ENCODE data around the gene POLQ.
"Not testable (repeated sequence)": the region's sequence is repeated elsewhere in the genome, so short reads cannot be mapped to it uniquely, and the experiment has no call there.

The POLQ gene

DNA sequence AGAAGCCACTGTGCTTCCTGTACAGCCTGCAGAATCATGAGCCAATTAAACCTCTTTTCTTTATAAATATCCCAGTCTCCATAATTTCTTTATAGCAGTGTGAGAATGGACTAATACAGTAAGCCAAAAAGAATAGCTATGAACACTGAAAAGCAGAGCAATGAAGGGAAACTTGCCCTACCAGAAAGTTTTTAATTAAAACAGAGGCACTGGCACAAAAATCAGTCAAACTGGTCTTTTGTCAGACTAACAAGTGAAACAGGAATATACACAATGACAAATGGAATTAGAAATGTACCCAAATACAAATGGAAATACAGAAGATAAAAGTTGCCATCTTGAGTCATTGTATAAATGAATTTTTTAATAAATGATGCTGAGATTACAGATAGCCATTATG lies 40.5 kb downstream of the POLQ start:
- no peak for DNase-seq

DNA sequence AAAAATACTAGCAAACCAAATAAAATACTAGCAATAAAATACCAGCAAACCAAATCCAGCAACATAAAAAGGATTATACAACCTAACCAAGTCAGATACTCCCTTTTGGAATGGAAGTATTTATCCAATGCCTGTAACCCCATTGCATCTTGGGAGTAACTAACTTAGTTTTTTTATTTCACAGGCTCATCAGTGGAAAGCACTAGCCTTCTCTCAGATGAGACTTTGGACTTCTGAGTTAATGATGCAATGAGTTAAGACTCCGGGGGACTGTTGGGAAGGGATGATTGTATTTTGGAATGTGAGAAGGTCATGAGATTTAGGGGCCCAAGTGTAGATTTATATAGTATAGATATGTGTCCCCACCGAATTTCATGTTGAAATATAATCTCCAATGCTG lies 41.2 kb downstream of the POLQ start:
- DNase-seq: no peak

- DNase-seq: no peak
Measured at GRCh38 chr3:121496786-121497185, 49.0 kb downstream of the POLQ start.

- no peak for DNase-seq
Measured at GRCh38 chr3:121493431-121493830, 52.4 kb downstream of the POLQ start.

DNA sequence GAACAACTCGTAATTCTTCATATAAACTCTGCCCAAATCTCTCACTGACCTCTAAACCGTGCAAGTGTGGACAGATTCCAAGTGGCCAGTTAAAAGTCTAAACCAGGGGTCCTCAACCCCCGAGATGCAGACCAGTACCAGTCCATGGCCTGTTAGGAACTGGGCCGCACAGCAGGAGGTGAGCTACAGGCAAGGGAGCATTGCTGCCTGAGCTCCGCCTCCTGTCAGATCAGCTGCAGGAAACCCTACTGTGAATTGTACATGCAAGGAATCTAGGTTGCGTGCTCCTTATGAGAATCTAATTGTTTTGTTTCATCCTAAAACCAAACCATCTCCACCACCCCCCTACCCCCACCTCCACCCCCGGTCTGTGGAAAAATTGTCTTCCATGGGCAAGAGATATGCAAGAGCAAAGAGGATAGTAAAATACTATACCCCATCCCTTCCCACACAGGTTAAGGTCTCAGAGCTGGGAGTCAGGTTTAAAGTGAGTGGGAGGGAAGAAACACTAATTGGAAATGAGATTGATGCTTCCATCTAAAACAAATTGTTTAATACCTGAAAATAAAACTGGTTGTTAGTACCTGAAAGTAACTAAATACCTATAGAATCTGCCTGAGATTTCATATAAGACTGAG lies 54.0 kb downstream of the POLQ start:
- no peak for DNase-seq

GRCh38 chr3:121490161-121490560 lies 55.6 kb downstream of the POLQ start:
- no peak for DNase-seq

- no peak for DNase-seq
Measured at GRCh38 chr3:121488628-121489027, 57.2 kb downstream of the POLQ start.

DNA sequence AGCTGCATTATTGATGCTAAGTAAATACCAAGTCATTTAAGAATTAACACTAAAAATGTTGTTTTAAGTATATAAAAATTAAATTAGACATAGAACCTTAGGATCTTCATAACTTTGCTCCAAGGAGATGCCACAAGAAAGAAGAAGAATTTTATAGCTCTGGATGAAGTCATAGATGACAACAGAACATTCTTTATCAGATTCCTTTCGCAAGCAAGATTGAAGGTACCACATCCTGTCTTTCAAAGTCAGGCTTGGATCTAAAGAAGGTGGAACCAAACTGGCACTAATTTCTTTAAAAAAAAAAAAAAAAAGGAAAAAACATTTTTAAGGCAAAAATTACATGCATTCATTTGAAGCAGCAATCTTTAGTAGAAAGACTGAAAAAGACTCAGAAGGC lies 62.5 kb downstream of the POLQ start:
- no peak for DNase-seq

GRCh38 chr3:121482660-121483059 lies 63.1 kb downstream of the POLQ start:
- DNase-seq: no peak

DNA sequence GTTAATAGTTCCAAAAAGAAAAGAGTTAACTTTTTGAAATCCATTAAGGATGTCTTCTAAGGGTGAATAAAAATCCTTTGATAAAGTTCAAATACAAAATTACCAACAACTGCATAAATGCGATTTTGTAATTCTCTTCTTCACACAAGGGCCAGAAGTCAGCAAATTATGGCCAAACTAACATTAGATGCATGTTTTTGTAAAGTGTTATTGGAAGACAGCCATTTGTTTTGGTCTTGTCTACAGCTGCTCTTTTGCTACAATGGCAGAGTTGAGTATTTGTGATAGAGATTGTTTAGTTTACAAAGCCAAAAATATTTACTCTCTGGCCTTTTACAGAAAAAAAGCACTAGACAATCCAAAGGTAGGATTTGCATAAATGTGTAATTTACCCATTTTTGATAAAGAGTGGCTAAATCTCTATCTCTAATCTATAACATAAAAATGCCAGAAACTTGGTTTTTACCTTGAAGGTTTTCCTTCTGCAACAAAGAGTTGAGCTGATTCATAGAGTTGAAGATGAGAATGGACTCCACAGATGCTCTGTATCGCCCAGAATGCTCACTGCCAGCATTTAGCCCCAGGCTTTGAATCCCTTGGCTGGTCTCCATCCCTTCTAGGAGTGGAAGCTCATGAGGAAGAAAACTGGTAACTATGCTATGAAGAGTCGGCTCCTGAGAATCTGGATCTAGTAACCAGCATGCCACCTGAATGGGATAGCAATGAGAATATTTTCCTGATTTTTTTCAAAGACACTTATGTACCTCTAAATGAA lies 64.5 kb downstream of the POLQ start:
- DNase-seq: no peak

DNA sequence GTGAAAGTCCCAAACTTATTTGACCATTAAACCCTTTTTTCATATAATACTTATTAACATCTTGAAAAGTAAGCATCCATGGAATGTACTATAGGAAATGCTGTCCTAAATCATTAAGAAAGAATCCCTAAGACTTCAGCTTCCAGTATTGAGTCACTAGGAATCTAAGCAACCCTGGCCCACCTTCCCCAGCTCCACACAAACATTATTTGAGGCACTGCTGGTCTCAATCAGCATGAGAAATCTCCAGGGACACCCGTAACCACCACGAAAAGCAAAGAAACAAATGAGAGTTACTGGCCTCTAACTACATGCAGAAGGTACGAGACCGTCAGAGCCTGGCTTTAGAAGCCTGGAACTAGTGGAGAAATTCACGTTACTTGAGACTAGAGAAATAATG lies 68.2 kb downstream of the POLQ start:
- DNase-seq: peak; percentile 11

GRCh38 chr3:121473001-121473400 lies 72.8 kb downstream of the POLQ start:
- no peak for DNase-seq

DNA sequence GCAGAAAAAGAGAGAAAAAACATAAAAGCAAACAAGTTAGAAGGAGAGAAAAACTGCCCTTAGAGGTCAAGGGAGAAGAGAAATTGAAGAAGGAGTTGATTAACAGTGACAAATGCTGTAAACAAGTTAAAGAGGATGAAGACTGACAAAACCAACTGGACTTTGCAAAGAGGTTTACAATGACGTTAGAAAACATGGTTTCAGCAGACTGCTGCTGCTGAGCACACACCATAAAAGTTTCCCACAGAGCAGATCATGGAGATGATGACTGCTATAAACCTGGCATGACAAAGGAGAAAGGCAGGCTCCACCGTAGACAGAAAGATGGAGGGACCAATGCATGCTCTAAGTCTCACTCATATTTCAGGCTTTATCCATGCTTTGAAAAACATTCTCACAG lies 78.7 kb downstream of the POLQ start:
- DNase-seq: no peak

GRCh38 chr3:121463745-121464144 lies 82.0 kb downstream of the POLQ start:
- DNase-seq: no peak

DNA sequence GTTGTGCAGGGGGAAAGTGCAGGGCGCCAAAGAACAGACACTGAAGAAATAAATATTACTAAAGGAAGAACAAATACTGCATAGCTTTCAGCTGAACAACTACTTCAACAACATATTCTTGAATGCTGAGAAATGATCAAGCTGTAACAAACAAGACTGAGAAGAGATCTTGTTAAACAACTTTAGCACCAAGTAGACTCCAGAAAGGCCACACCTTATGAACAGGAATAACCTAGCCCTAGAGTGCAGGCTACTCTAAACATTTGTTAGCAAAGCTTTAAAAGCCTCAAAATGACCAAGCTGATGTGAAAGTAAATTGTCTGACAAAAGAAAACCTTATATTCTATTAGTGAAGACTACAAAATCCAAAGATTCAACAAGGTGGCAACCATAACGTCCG lies 83.2 kb downstream of the POLQ start:
- DNase-seq: no peak

GRCh38 chr3:121451752-121452151 lies 94.0 kb downstream of the POLQ start:
- not testable (repeated sequence) for DNase-seq

DNA sequence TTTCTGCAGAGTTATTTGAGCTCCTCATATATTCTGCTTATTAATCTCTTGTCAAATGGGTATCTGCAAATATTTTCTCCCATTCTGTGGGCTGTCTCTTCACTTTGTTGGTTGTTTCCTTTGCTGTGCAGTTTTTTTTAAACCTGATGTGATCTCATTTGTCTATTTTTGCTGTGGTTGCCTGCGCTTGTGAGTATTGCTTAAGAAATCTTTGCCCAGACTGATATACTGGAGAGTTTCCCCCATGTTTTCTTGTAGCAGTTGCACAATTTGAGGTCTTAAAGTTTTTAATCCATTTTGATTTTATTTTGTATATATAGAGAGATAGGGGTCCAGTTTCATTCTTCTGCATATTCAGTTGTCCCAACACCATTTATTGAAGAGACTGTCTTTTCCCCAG lies 102.3 kb downstream of the POLQ start:
- DNase-seq: no peak

GRCh38 chr3:121436641-121437040 lies 109.1 kb downstream of the POLQ start:
- no peak for DNase-seq

GRCh38 chr3:121436074-121436473 lies 109.7 kb downstream of the POLQ start:
- no peak for DNase-seq

DNA sequence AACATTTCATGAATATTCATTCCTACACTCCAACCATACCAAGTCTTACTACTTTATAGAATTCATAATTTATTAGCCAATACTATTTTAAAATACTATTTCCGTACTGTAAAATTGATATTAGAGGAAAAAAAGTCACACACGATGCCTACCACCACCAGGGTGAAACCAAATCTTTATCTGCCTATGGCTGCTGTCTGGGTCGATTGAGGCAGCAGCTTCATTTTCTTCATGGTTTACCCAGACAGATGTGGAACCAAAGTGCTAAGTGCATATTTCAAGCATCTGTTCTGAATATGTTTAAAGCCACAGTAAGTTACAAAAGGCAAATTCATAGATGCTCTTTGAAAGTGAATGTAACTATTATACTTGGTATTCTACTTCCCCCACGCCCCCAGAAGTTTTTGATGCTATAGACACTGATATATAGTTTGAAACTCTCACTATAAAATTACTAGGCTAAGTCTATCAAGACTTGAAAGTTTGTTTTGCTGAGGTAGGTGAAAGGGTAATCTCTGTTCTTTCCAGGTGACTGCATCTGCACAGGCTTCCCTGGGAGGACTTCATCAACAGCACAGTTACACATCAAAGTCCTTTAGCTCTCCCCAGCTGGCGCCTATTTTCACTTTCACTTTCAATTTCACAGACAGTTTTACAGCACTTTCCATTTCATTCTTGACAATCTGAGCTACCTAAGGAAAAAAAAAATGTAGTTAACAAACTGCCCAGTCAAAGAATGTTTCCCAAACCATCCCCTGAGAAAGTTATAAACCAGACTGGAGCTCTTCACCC lies 113.9 kb downstream of the POLQ start:
- DNase-seq: peak; percentile 39

DNA sequence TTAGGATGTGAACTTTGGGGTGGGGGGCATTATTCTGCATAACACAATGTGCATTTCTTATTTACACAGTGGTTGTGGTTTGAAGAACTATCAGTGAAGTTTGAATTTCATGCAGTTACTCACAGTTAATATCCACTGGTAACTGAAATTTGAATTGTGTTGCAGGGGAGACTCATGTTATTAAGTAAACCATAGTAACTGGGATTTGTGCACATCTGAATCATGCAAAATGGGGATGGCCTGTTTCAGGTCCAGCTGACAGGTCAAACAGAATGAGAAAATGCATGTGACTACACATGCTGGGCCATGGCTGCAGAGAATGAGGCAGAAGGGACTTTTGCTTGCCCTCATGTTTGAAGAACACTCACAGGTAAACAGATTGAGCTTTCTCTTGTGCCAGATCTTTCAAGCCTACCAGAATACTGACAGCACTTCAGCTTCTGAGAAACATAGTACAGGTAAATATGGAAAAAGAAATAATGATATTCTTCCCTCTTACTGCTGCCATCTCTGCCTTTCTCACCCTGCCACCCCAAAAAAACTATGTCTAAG lies 115.0 kb downstream of the POLQ start:
- no peak for DNase-seq

GRCh38 chr3:121424549-121424948 lies 121.2 kb downstream of the POLQ start:
- no peak for DNase-seq

- DNase-seq: no peak
Measured at GRCh38 chr3:121418182-121418581, 127.6 kb downstream of the POLQ start.

- no peak for DNase-seq
Measured at GRCh38 chr3:121414924-121415323, 130.9 kb downstream of the POLQ start.
